HG03354 (cell line): ENCODE data around the gene PFN1.

Experiments used
- ATAC-seq: cut with Tn5 transposase; IDR thresholded peaks from one replicate; pipeline ENCODE4 v1.9.1; 2021; ENCODE audit warnings: mild to moderate bottlenecking; ENCODE audit not compliant: unreplicated experiment, poor library complexity, severe bottlenecking

PFN1 gene

GRCh38 chr17:4899341-4900230 lies 48.7 kb downstream of the PFN1 start, which contains the start of gene C17orf107:
TSS of gene C17orf107 (plus strand) at chr17:4899536. CDS start at chr17:4899763, 227 bp downstream.
- ATAC-seq: no peak

- ATAC-seq: no peak
Observed at GRCh38 chr17:4898927-4899326, 49.4 kb downstream of the PFN1 start.

- ATAC-seq: no peak
Observed at GRCh38 chr17:4898351-4898750, 50.0 kb downstream of the PFN1 start.

GRCh38 chr17:4897785-4898184 lies 50.5 kb downstream of the PFN1 start:
- no peak for ATAC-seq

- no peak for ATAC-seq
Observed at GRCh38 chr17:4897198-4897687, 51.1 kb downstream of the PFN1 start.

- ATAC-seq: no peak
Observed at GRCh38 chr17:4896332-4897197, 51.8 kb downstream of the PFN1 start.

- ATAC-seq: no peak
Observed at GRCh38 chr17:4895657-4896331, 52.5 kb downstream of the PFN1 start.
